NCI-H748 (cell line): Measurements from ENCODE around the gene EPHB2.

ENCODE experiments used
- DNase-seq: peaks from one replicate; lab custom pipeline; 2025; ENCODE audit not compliant: unreplicated experiment; lab: John Stamatoyannopoulos, UW

EPHB2 gene

GRCh38 chr1:22721122-22721873 lies 10.7 kb downstream of the EPHB2 start:
- DNase-seq = no peak

- no peak for DNase-seq
Measured at GRCh38 chr1:22722901-22723550, 12.4 kb downstream of the EPHB2 start.

- no peak for DNase-seq
Measured at GRCh38 chr1:22727873-22728272, 17.2 kb downstream of the EPHB2 start.

- DNase-seq = peak; percentile 68
Measured at GRCh38 chr1:22728751-22729399, 18.2 kb downstream of the EPHB2 start.

GRCh38 chr1:22729400-22729773 lies 18.7 kb downstream of the EPHB2 start:
- DNase-seq = no peak

GRCh38 chr1:22729912-22730311 lies 19.3 kb downstream of the EPHB2 start:
- peak; percentile 47 for DNase-seq

GRCh38 chr1:22731924-22732720 lies 21.5 kb downstream of the EPHB2 start:
- no peak for DNase-seq

GRCh38 chr1:22733643-22734042 lies 23.0 kb downstream of the EPHB2 start:
- no peak for DNase-seq

- no peak for DNase-seq
Measured at GRCh38 chr1:22736501-22737080, 26.0 kb downstream of the EPHB2 start.

- DNase-seq = no peak
Measured at GRCh38 chr1:22737374-22738068, 26.9 kb downstream of the EPHB2 start.

- no peak for DNase-seq
Measured at GRCh38 chr1:22738069-22738435, 27.4 kb downstream of the EPHB2 start.

GRCh38 chr1:22738522-22738921 lies 27.9 kb downstream of the EPHB2 start:
- DNase-seq = no peak

GRCh38 chr1:22739648-22740385 lies 29.2 kb downstream of the EPHB2 start:
- no peak for DNase-seq

GRCh38 chr1:22741118-22741517 lies 30.5 kb downstream of the EPHB2 start:
- DNase-seq = no peak

- DNase-seq = no peak
Measured at GRCh38 chr1:22745669-22746585, 35.3 kb downstream of the EPHB2 start.

GRCh38 chr1:22747021-22747734 lies 36.5 kb downstream of the EPHB2 start:
- no peak for DNase-seq

GRCh38 chr1:22747735-22748073 lies 37.1 kb downstream of the EPHB2 start:
- no peak for DNase-seq

- DNase-seq = no peak
Measured at GRCh38 chr1:22749503-22749902, 38.9 kb downstream of the EPHB2 start.
